Pancreas (tissue), 10 donors: Measurements from ENCODE around the gene KRT16. TPM values are rescaled to one million over a fixed set of nuclear protein-coding genes. Genes with fewer than 3 reads are reported as not detected.

ENCODE experiments used
- ATAC-seq, 4 donors: fragments of 200-7000 bp; cut with Tn5 transposase; one replicate each; pipeline versions ENCODE4 v1.8.0 to v1.9.1; 2020; ENCODE audit warnings: mild to moderate bottlenecking in 4 of 4, moderate library complexity in 4 of 4
- DNase-seq, 6 donors: peaks; one replicate each; pipeline ENCODE4 v3.0.0-alpha.2; 2020
- FAIRE-seq: peaks from 2 replicates; lab custom pipeline; 2012; peaks lifted over from hg19 to GRCh38; lab: Jason Lieb, UNC
- H3K27ac ChIP-seq, 4 donors: fragments of 200-600 bp; sonication (generic); 1 replicate in 3 of 4; 2 replicates in 1 of 4; pipeline versions ENCODE4 v1.5.0 to v1.8.0; 2020
- H3K27me3 ChIP-seq, 4 donors: fragments of 200-600 bp; one replicate each; pipeline ENCODE4 v1.8.0; 2021
- H3K36me3 ChIP-seq, 3 donors: fragments of 200-600 bp; sonication (generic) in 1 of 3; one replicate each; pipeline versions ENCODE4 v1.5.0 to v1.8.0; 2020 to 2021
- H3K4me1 ChIP-seq, 3 donors: fragments of 200-600 bp; one replicate each; pipeline ENCODE4 v1.8.0; 2021
- H3K4me3 ChIP-seq, 4 donors: fragments of 200-600 bp; sonication (generic) in 2 of 4; one replicate each; pipeline versions ENCODE4 v1.5.0 to v1.8.0; 2020 to 2021
- H3K9me3 ChIP-seq, 4 donors: fragments of 200-600 bp; one replicate each; pipeline ENCODE4 v1.8.0; 2021
- CTCF ChIP-seq, 4 donors: fragments of 200-600 bp; sonication (generic) in 3 of 4; IDR thresholded peaks; one replicate each; pipeline versions ENCODE4 v1.5.0 to v1.8.0; 2021; ENCODE audit warnings: antibody characterized with exemption in 4 of 4
- WGBS, 2 donors: extraction: QIAGEN DNeasy Blood & Tissue Kit; methylation state at CpG; one replicate each; pipeline ENCODE4 v1.1.7; 2013; 5-methylcytosine and 5-hydroxymethylcytosine counted together
- intact Hi-C, 3 donors: fragments of 100-400 bp; cut with DNase I; formaldehyde crosslinking; loops; one replicate each; pipeline versions ENCODE4 v1.11.1 to v1.14.2; 2022
- polyA plus RNA-seq, 2 donors: library from polyadenylated mRNA; stranded (reverse); fragments of 200-250 nt; gene quantifications; one replicate each; pipeline ENCODE4 v1.2.3, GENCODE V29; 2013
- total RNA-seq, 6 donors: library from RNA; stranded (reverse); fragmentation: NEBNext Ultra II Directional in 4 of 6; extraction: Animal tissue kit (Norgen Biotek cat#: 25700) in 4 of 6; gene quantifications; one replicate each; pipeline versions ENCODE4 v1.2.1 to v1.2.4, GENCODE V29; 2021 to 2023
- donor health status: healthy with polysubstance abuse.
- donor health status: DM: no; HTN: no; CAD: no; lungs with moderate emphysema.
- donor health status: DM: no; HTN: no; CAD: no.
- donor health status: control.
- donor health status: control.
- donor health status: Bipolar disorder and iron deficiency.
- donor health status: DM: yes; HTN: yes; CAD: no.
- donor health status: DM: no; HTN: no; CAD: no.
- donor health status: DM: no; HTN: no; CAD: no.
- donor health status: DM: yes; HTN: yes; CAD: no.

Gene KRT16
- total and polyA plus RNA-seq, 8 donors: 0.05 to 0.61 (median 0.24) TPM; not detected in 4

GRCh38 chr17:41650794-41651624 lies 38.4 kb upstream of the KRT16 start:
- TF ChIP-seq CTCF (IDR thresholded peaks at IDR 0.05): no peak
- no peak for ATAC-seq
- Histone ChIP-seq H3K4me1 (peaks cover 0 to 6% (median 0%) of the 10 kb centered on the region in 3 donors), H3K36me3 (no peaks in the 10 kb centered on the region), H3K4me3 (peak overlapping the region in 1 of 4 donors; percentile 16), H3K27ac (peak overlapping the region; percentile 1 to 74 (median 28)), H3K9me3 (no peaks in the 10 kb centered on the region), H3K27me3 (no peaks in the 10 kb centered on the region)
- peak in 1 of 6 donors; percentile 64 for DNase-seq
- FAIRE-seq: no peak
- intact Hi-C loops: loop anchor here in 2 of 3 donors (10.0 kb wide), 2 partner anchors 746 to 846 kb away; no protein-coding TSS in a partner anchor
- WGBS, 2 donors: 52% methylated on average over 15 of the region's 15 CpGs

GRCh38 chr17:41649923-41650519 lies 37.5 kb upstream of the KRT16 start:
- TF ChIP-seq CTCF (IDR thresholded peaks at IDR 0.05): no peak
- peaks cover 0 to 6% (median 0%) of the 10 kb centered on the region in 3 donors for H3K4me1 ChIP-seq

GRCh38 chr17:41648411-41649195 lies 36.0 kb upstream of the KRT16 start:
- 3 to 5% methylated on average over 39 of the region's 39 CpGs for WGBS, 2 donors
- TF ChIP-seq CTCF (IDR thresholded peaks at IDR 0.05): peak; percentile 82 to 95 (median 92)
- peak; percentile 80 to 97 (median 88) for DNase-seq
- peaks cover 0 to 6% (median 0%) of the 10 kb centered on the region in 3 donors for H3K4me1 ChIP-seq
- H3K4me3 ChIP-seq: peak overlapping the region in 2 of 4 donors; percentile 27 to 47
- FAIRE-seq: no peak
- intact Hi-C loops: loop anchor here in 1 of 3 donors (10.0 kb wide), 1 partner anchor 74 kb away; the partner anchor contains the start of gene KRT9
- H3K9me3 ChIP-seq: no peaks in the 10 kb centered on the region
- H3K36me3 ChIP-seq: no peaks in the 10 kb centered on the region
- H3K27ac ChIP-seq: no peak overlapping the region
- H3K27me3 ChIP-seq: no peaks in the 10 kb centered on the region
- ATAC-seq: peak; percentile 89 to 95 (median 92)

More at GRCh38 chr17:41649923-41650519, 37.5 kb upstream of the KRT16 start:
- intact Hi-C loops: loop anchor here in 2 of 3 donors (10.0 kb wide), 3 partner anchors 75 to 845 kb away; partner anchors contain the start of gene KRT9 (in 1 of the 2)
- no peak for FAIRE-seq
- DNase-seq: no peak
- ATAC-seq: no peak
- 88 to 92% methylated on average over 10 of the region's 10 CpGs for WGBS, 2 donors
- Histone ChIP-seq H3K36me3 (no peaks in the 10 kb centered on the region), H3K9me3 (no peaks in the 10 kb centered on the region), H3K4me3 (no peak overlapping the region), H3K27ac (no peak overlapping the region), H3K27me3 (no peaks in the 10 kb centered on the region)

GRCh38 chr17:41647940-41648410 lies 35.4 kb upstream of the KRT16 start:
- Histone ChIP-seq H3K27me3 (no peaks in the 10 kb centered on the region), H3K4me3 (peak overlapping the region in 2 of 4 donors; percentile 27 to 47), H3K9me3 (no peaks in the 10 kb centered on the region), H3K36me3 (no peaks in the 10 kb centered on the region), H3K4me1 (peaks cover 0 to 6% (median 0%) of the 10 kb centered on the region in 3 donors), H3K27ac (no peak overlapping the region)
- intact Hi-C loops: loop anchor here in 1 of 3 donors (10.0 kb wide), 1 partner anchor 73 kb away; the partner anchor contains the start of gene KRT9
- TF ChIP-seq CTCF (IDR thresholded peaks at IDR 0.05): peak; percentile 98 to 99 (median 98)
- ATAC-seq: peak; percentile 80 to 88 (median 83)
- 2 to 4% methylated on average over 22 of the region's 22 CpGs for WGBS, 2 donors
- no peak for FAIRE-seq
- DNase-seq: peak; percentile 76 to 99 (median 90)
